ENCODE measurements around the gene RPS6KA1.

DNA sequence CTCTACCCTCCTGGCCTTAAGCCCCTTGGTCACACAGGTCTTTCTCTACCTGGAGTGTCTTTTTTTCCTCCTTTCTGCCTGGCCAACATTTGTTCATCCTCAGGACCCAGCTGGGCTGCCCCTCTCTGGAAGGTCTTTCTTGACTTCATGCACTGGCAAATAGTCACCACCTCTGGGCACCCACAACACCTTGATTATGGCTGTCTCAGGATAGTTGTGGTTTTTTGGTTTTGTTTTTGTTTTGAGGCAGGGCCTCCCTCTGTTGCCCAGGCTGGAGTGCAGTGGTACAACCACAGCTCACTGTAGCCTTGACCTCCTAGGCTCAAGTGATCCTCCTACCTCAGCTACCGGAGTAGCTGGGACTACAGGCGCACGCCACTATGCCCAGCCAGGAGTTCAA is 10.8 kb downstream of the RPS6KA1 start:
- no peak for TF ChIP-seq YY1 (IDR thresholded peaks at IDR 0.05; ENCODE audit: insufficient read depth, insufficient read length)
- no peak for TF ChIP-seq SUZ12 (IDR thresholded peaks at IDR 0.05; ENCODE audit: extremely low read depth, insufficient read depth, insufficient read length)
- TF ChIP-seq ZNF274 (IDR thresholded peaks at IDR 0.05; ENCODE audit: low read depth, low read length), result no peak
